GM12891 (cell line): ENCODE measurements around the gene SIRPA.

Source experiments
- PAX5 ChIP-seq: IDR thresholded peaks from 2 replicates; pipeline ENCODE4 v1.6.1; 2011; ENCODE audit warnings: low read length, moderate library complexity, mild to moderate bottlenecking; ENCODE audit not compliant: insufficient read depth, severe bottlenecking
- POLR2A ChIP-seq: IDR thresholded peaks from 2 replicates; pipeline ENCODE4 v1.6.1; 2011; ENCODE audit warnings: low read depth, low read length, control low read depth
- POLR2AphosphoS5 ChIP-seq: IDR thresholded peaks from 2 replicates; pipeline ENCODE4 v1.6.1; 2011; ENCODE audit warnings: low read depth, low read length, control low read depth
- POU2F2 ChIP-seq: IDR thresholded peaks from 2 replicates; pipeline ENCODE4 v1.6.1; 2011; ENCODE audit warnings: low read depth, mild to moderate bottlenecking, control low read depth, low read length, moderate library complexity
- SPI1 ChIP-seq: IDR thresholded peaks from 2 replicates; pipeline ENCODE4 v1.6.1; 2011; ENCODE audit warnings: low read depth, low read length, control low read depth
- TAF1 ChIP-seq: IDR thresholded peaks from 2 replicates; pipeline ENCODE4 v1.6.1; 2011; ENCODE audit warnings: low read depth, low read length, control low read depth

DNA sequence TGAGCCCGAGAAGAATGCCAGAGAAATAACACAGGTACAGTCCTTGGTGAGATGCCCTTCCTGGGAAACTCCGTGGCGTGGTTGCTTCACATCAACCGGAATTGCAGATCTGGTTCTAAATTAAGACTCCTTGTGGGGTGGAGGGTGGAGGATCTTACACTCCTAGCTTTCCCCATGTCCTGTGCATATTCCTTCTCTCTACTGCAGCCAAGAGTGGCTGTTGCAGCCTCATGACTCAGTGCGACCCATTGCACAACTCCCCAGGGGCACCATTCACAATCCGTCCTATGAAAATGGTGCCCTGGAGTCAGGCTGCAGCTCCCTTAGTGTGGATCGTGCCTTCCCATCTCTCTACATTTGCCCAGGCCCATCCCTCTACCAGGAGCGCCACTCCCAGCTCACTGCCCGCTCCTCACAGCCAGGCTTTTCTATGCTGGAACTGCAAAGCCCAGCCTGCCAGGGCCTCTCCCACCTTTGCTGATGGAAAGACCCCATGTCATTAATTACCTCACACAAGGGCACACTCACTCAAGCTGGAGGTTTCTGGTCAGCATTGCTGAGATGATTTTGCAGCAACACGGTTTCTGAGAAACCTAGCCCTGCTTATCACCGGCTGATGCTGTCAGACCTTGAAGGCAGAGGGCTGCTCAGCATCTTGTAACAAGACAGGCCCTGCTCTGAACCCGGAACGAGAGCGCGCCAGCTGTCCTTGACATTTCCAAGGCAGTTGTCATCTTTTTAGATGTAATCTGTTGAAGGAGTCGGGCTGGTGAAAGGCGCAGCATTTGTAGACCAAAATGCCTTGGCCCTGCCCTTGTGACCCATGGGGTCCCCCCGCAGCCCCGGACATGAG, 39.7 kb downstream of the SIRPA start:
- no peak for TF ChIP-seq POLR2A
- no peak for TF ChIP-seq TAF1
- TF ChIP-seq SPI1, result no peak
- no peak for TF ChIP-seq POLR2AphosphoS5
- TF ChIP-seq PAX5, result no peak
- TF ChIP-seq POU2F2, result no peak
